LNCAP (cell line): ENCODE data around the gene PSMB11.

ENCODE experiments used
- TF ChIP-seq, protein P1 (sequence below): fragments of 450-650 bp; IDR thresholded peaks from 2 replicates; pipeline ENCODE4 v1.5.1; 2017; ENCODE audit warnings: mild to moderate bottlenecking

The PSMB11 gene

DNA sequence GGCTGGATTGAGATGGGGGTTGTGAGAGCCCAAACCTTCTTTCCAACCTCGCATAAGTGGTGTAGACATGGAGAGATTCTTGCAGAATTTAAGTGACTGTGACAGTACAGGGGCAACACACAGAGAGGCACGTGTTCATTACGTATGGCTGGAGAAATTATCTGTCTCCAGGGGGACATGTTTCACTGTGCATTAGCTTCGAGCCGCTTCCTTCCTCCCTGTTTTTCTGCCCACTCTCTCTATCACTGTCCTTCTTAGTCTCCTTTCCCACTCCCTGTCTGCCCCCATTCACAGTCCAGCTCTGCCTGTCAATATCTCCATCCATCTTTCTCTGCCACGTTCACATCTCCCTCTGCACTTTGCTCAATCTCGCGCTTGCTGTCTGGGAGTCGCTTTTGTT, 20.6 kb upstream of the PSMB11 start:
- TF ChIP-seq, protein P1, sequence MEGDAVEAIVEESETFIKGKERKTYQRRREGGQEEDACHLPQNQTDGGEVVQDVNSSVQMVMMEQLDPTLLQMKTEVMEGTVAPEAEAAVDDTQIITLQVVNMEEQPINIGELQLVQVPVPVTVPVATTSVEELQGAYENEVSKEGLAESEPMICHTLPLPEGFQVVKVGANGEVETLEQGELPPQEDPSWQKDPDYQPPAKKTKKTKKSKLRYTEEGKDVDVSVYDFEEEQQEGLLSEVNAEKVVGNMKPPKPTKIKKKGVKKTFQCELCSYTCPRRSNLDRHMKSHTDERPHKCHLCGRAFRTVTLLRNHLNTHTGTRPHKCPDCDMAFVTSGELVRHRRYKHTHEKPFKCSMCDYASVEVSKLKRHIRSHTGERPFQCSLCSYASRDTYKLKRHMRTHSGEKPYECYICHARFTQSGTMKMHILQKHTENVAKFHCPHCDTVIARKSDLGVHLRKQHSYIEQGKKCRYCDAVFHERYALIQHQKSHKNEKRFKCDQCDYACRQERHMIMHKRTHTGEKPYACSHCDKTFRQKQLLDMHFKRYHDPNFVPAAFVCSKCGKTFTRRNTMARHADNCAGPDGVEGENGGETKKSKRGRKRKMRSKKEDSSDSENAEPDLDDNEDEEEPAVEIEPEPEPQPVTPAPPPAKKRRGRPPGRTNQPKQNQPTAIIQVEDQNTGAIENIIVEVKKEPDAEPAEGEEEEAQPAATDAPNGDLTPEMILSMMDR, result no peak

DNA sequence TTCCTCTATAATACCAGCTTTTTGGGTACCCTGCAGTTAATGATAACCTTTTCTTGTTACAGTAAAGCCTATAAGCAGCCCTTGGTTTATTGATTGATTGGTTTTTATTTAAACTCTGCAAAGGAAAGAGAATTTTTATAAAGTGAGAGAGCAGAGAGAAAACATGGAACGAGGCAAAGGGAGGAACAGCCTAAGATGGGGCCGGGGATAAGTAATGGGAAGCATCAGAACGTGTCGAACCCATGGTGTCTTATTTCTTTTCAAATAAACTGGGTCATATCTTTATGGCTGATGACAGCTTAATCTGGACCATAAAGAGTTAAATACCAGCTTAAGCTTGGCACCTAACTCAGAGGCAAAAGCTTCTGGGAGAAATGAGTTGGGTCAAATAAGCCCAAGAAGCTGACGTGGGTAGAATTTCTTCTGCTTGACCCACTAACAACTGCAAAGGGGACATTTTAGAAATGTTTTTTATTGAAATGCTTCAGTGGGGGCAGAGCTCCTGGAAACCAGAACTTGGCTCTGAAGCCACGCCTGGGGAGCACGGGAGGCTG, 20.0 kb upstream of the PSMB11 start:
- TF ChIP-seq, protein P1, result no peak

DNA sequence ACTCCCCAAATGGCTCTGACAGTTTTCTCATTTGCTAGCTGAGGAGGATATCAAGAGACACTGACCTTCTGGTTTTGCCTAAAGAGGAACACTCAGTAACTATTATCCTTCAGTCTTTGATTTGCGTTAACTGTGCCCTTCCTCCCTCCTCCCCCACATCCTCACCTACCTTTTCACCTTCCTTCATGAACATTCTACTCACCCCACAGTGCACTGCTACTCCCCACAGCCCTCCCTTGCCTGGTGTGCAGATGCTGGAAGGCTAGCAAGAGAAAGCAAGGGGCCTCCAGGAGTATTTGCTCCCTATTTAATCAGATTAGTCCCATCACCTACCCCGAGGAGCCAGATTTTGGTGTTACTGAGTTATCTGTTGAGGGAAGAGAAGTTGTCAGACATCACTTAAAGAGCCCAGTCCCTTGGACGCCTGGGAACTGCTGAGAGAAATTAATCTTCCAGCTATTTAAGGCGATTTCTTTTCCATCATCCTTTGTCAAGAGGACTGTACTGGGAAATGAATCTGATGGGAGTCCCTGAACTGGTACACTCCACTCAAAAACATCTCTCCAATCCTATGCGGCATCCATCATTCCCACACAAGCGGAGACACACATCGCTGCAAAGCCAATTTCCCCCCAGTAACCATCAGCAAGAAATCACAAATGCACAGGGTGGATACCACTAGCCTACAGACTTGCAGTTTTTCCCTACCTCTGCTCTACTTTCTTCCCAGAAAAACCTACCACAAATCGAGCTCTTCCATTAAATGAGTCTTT, 18.8 kb upstream of the PSMB11 start:
- TF ChIP-seq, protein P1, result no peak

DNA sequence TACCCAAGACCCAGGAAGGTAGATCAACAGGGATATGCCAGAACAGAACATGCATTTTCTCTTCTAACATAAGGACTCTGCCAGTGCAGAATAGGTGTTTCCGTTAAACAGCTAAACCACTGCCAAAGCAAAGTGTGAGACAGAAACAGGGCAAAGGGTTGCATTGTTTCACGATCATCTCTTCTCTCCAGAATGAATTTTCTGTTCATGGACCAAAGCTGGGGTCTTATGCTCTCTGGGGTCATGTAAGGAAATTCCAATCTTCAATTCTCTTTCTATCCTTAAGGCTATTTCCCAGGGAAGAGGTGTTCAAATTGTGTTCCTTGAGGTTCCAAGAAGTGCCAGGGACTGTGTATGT, 18.2 kb upstream of the PSMB11 start:
- TF ChIP-seq, protein P1, result no peak

DNA sequence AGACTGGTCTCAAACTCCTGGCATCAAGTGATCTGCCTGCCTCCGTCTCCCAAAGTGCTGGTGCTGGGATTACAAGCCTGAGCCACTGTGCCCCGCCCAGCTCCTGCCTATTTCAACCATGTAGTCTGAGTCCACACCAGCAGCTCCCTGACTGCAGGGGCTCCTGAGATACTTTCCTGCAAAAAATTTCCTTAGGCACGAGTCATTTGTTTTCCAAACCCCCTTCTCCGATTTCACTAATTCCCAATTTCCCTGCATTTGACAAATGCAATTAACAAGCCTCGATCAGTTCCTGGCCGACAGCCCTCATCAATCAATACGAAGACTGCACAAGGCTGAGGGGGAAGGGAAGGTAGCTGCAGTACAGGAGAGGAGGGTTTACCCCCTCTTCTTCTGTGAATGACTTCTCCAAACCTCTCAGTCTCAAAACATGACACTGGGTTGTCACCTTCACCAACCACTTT, 17.4 kb upstream of the PSMB11 start:
- TF ChIP-seq, protein P1, result no peak

DNA sequence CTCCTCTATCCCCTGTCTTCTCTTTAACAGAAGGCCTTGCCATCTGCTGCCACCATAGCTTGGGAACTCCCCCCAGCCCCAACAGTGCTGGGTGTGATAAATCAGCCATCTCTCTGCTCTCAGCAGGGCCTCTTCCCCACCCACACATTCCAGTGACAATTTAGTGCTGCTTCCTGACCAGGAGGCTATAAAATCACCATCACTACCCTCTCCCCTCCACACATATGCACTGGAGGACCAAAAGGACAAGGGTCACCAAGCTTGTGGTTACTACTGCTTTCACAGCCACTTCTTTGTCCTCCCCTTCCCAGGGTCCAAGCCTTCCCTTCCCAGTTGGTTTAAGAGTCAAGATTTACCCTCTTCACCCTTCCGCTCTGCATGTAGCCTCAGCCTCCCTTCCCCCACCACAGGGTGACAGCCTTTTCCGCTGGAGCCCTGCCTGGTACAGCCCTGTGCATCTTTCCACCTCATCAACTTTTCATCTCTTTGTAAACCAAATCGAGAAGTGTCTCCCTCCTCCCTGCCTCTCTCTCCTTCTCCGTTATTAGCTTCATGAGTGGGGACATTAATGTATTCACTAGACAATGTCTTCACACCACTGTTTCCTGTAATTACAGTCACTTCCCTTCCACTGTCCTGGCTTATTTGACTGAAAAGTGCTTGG, 16.7 kb upstream of the PSMB11 start:
- TF ChIP-seq, protein P1, result no peak

DNA sequence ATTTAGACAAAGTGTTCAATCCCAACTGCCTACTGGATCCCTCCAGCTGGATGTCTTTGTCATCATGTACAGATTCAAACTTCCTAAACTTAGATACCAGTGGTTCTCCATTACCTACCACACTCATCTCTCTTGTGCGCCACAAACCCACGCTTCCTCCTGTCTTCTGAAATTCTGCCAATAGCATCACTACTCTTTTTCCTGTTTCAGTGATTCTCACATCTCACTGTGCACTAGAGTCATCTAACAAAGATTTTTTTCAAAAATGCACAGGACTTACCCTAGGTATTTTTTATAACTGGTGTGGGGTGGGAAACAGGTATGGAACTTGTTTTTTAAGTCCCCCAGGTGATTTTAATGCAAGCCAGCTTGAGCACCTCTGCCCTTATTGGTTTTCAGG, 13.2 kb upstream of the PSMB11 start:
- TF ChIP-seq, protein P1, result no peak
